ENCODE results near the gene TMEM52.

The TMEM52 gene

GRCh38 chr1:1914101-1914970 lies 4.7 kb downstream of the TMEM52 start:
- DNase-seq, result no peak

- DNase-seq, result no peak
Measured at GRCh38 chr1:1911350-1912041, 7.6 kb downstream of the TMEM52 start.

GRCh38 chr1:1910651-1911331 lies 8.3 kb downstream of the TMEM52 start:
- no peak for DNase-seq

- no peak for DNase-seq
Measured at GRCh38 chr1:1910033-1910465, 9.0 kb downstream of the TMEM52 start.

- DNase-seq, result no peak
Measured at GRCh38 chr1:1908506-1908791, 10.6 kb downstream of the TMEM52 start.

GRCh38 chr1:1907098-1907736 lies 11.9 kb downstream of the TMEM52 start:
- no peak for DNase-seq

- DNase-seq, result no peak
Measured at GRCh38 chr1:1906185-1907097, 12.6 kb downstream of the TMEM52 start.

- no peak for DNase-seq
Measured at GRCh38 chr1:1903224-1903623, 15.9 kb downstream of the TMEM52 start.

GRCh38 chr1:1901641-1902294 lies 17.3 kb downstream of the TMEM52 start:
- no peak for DNase-seq

GRCh38 chr1:1900883-1901640 lies 18.0 kb downstream of the TMEM52 start:
- no peak for DNase-seq

- no peak for DNase-seq
Measured at GRCh38 chr1:1899967-1900327, 19.1 kb downstream of the TMEM52 start.

- DNase-seq, result no peak
Measured at GRCh38 chr1:1899266-1899966, 19.7 kb downstream of the TMEM52 start.

GRCh38 chr1:1898246-1898933 lies 20.7 kb downstream of the TMEM52 start:
- DNase-seq, result no peak

- no peak for DNase-seq
Measured at GRCh38 chr1:1895456-1896336, 23.4 kb downstream of the TMEM52 start.

- DNase-seq, result no peak
Measured at GRCh38 chr1:1895060-1895418, 24.0 kb downstream of the TMEM52 start.

- no peak for DNase-seq
Measured at GRCh38 chr1:1894354-1895059, 24.6 kb downstream of the TMEM52 start.

- no peak for DNase-seq
Measured at GRCh38 chr1:1893997-1894353, 25.1 kb downstream of the TMEM52 start.

GRCh38 chr1:1893291-1893985 lies 25.6 kb downstream of the TMEM52 start:
- DNase-seq, result no peak

All from NCI-H1105 treated with DMSO at 0.1 percent for 48 hours (cell line).